Measurements from ENCODE around the gene ZNF688. TPM values are rescaled to one million over a fixed set of nuclear protein-coding genes. Genes with fewer than 3 reads are reported as not detected.
A peak's percentile ranks its signal among the peaks of the same experiment; 100 is the strongest.

ZNF688 gene
- total and polyA plus RNA-seq, 2 of the 13 experiments (the other 11 are each of a cell fraction or from before 2014, with no cell fraction given): 2.4 to 5.4 TPM

- peak; percentile 21 for TF ChIP-seq U2AF1 (optimal IDR thresholded peaks at IDR 0.05; ENCODE audit: low read depth, low read length)
- 0 out of 2 replicates have a peak, but pooled peaks have one; percentile 4 for TF ChIP-seq TBX2 (CRISPR knock-in tag; IDR thresholded peaks at IDR 0.05; ENCODE audit: borderline replicate concordance)
- TF ChIP-seq ZNF281 (CRISPR knock-in tag; IDR thresholded peaks at IDR 0.05; ENCODE audit: borderline replicate concordance): peak; percentile 3; the same call in 1 of the 2 replicates
- 0 out of 2 replicates have a peak, but pooled peaks have one; percentile 6 for TF ChIP-seq ATF7-NPFF (CRISPR knock-in tag; IDR thresholded peaks at IDR 0.05; ENCODE audit: low read depth)
- TF ChIP-seq ZNF256 (CRISPR knock-in tag; conservative IDR thresholded peaks at IDR 0.05): peak; percentile 13; the same call in 1 of the 2 replicates
- no peak for TF ChIP-seq HNF4G (IDR thresholded peaks at IDR 0.05; ENCODE audit: borderline replicate concordance, low read depth, low read length)
- TF ChIP-seq HNF4G (CRISPR knock-in tag; IDR thresholded peaks at IDR 0.05; ENCODE audit: borderline replicate concordance, low read depth): 0 out of 2 replicates have a peak, but pooled peaks have one; percentile 14
- 0 out of 2 replicates have a peak, but pooled peaks have one; percentile 4 for TF ChIP-seq RNF219 (CRISPR knock-in tag; IDR thresholded peaks at IDR 0.05)
- no peak for TF ChIP-seq ZNF703 (CRISPR knock-in tag; IDR thresholded peaks at IDR 0.05; ENCODE audit: borderline replicate concordance)
- 0 out of 2 replicates have a peak, but pooled peaks have one; percentile 47 for TF ChIP-seq ZNF468 (CRISPR knock-in tag; IDR thresholded peaks at IDR 0.05)
- TF ChIP-seq ARHGAP35 (CRISPR knock-in tag; IDR thresholded peaks at IDR 0.05; ENCODE audit: borderline replicate concordance): 0 out of 2 replicates have a peak, but pooled peaks have one; percentile 83
- TF ChIP-seq ZMYM3 (CRISPR knock-in tag; IDR thresholded peaks at IDR 0.05): 0 out of 2 replicates have a peak, but pooled peaks have one; percentile 41
- 0 out of 2 replicates have a peak, but pooled peaks have one; percentile 35 for TF ChIP-seq ATRX (CRISPR knock-in tag; IDR thresholded peaks at IDR 0.05; ENCODE audit: borderline replicate concordance)
- TF ChIP-seq JDP2 (CRISPR knock-in tag; IDR thresholded peaks at IDR 0.05; ENCODE audit: borderline replicate concordance): no peak
- TF ChIP-seq ZNF839 (CRISPR knock-in tag; IDR thresholded peaks at IDR 0.05; ENCODE audit: borderline replicate concordance): peak; percentile 95
- TF ChIP-seq ZNF691 (CRISPR knock-in tag; IDR thresholded peaks at IDR 0.05; ENCODE audit: borderline replicate concordance, low read depth): peak; percentile 66; the same call in 1 of the 2 replicates
- TF ChIP-seq ZNF138 (CRISPR knock-in tag; IDR thresholded peaks at IDR 0.05; ENCODE audit: low read depth): peak; percentile 6; the same call in 1 of the 2 replicates
- peak; percentile 10; the same call in 1 of the 2 replicates for TF ChIP-seq MED13 (CRISPR knock-in tag; IDR thresholded peaks at IDR 0.05)
- TF ChIP-seq CSRNP2 (CRISPR knock-in tag; conservative IDR thresholded peaks at IDR 0.05; ENCODE audit: low read depth): peak; percentile 43; the same call in 1 of the 2 replicates
Measured at GRCh38 chr16:30609002-30609925, 37.8 kb upstream of the ZNF688 start (continued).

Measured in HepG2 (cell line).